ENCODE results near the gene OR2Z1. TPM values are rescaled to one million over a fixed set of nuclear protein-coding genes. Genes with fewer than 3 reads are reported as not detected.
"Not testable (repeated sequence)": the region's sequence is repeated elsewhere in the genome, so short reads cannot be mapped to it uniquely, and the experiment has no call there.

Gene OR2Z1
- polyA plus RNA-seq, 1 donor from 2014 or later = not detected

GRCh38 chr19:8703223-8703622 is 18.2 kb upstream of the OR2Z1 start:
- Histone ChIP-seq H3F3A (ENCODE audit: insufficient read depth, low read length, poor library complexity, severe bottlenecking) (no peaks in the 10 kb centered on the region), H4K20me1 (ENCODE audit: insufficient read depth) (no peaks in the 10 kb centered on the region), H3K9me3 (ENCODE audit: low read length) (no peaks in the 10 kb centered on the region), H3K4me3 (ENCODE audit: low read length) (no peak overlapping the region), H3K9me2 (ENCODE audit: insufficient read depth, low read length) (no peaks in the 10 kb centered on the region), H3K9ac (ENCODE audit: low read length) (no peak overlapping the region), H3K27ac (ENCODE audit: low read length) (no peak overlapping the region), H3K27me3 (ENCODE audit: insufficient read depth, low read depth, low read length) (no peaks in the 10 kb centered on the region), H3K4me2 (ENCODE audit: low read length) (no peak overlapping the region), H3K36me3 (ENCODE audit: insufficient read depth, low read length) (no peaks in the 10 kb centered on the region), H3K79me2 (replicated peaks; ENCODE audit: insufficient read depth, low read length) (no peaks in the 10 kb centered on the region), H2AFZ (ENCODE audit: low read depth, low read length) (no peak overlapping the region)
- TF ChIP-seq EP300 (conservative IDR thresholded peaks at IDR 0.05; ENCODE audit: poor library complexity, severe bottlenecking) (no peak), MXI1 (conservative IDR thresholded peaks at IDR 0.05; ENCODE audit: poor library complexity, severe bottlenecking) (no peak), SMC3 (conservative IDR thresholded peaks at IDR 0.05; ENCODE audit: poor library complexity) (no peak), POLR2AphosphoS5 (IDR thresholded peaks at IDR 0.05) (no peak), CTCF (IDR thresholded peaks at IDR 0.05; ENCODE audit: poor library complexity, severe bottlenecking) (no peak), EZH2 (IDR thresholded peaks at IDR 0.05; ENCODE audit: borderline replicate concordance, insufficient read depth, low read length, poor library complexity, severe bottlenecking) (no peak), TAF1 (IDR thresholded peaks at IDR 0.05; ENCODE audit: low read depth) (no peak), RAD21 (conservative IDR thresholded peaks at IDR 0.05) (no peak), REST (IDR thresholded peaks at IDR 0.05; ENCODE audit: borderline replicate concordance) (no peak)

DNA sequence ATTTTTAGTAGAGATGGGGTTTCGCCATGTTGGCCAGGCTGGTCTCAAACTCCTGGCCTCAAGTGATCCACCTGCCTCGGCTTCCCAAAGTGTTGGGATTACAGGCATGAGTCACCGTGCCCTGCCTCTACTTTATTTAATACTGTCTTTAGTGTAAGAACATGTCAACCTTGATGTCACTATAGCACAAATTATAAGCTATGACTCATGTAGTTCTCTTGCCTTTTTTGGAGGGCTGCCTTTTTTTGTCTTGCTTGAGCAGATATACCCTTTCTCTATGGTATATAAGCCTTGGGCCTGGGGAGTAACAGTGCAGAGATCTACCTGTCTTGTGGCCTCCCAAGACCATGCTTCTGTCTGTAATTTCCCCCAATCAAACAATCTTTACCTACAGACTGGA is 16.1 kb upstream of the OR2Z1 start:
- not testable (repeated sequence) for H2AFZ ChIP-seq (ENCODE audit: low read depth, low read length); H3F3A ChIP-seq (ENCODE audit: insufficient read depth, low read length, poor library complexity, severe bottlenecking); H3K9me2 ChIP-seq (ENCODE audit: insufficient read depth, low read length); H3K4me3 ChIP-seq (ENCODE audit: low read length); H3K27me3 ChIP-seq (ENCODE audit: insufficient read depth, low read depth, low read length); H3K9ac ChIP-seq (ENCODE audit: low read length); H3K79me2 ChIP-seq (replicated peaks; ENCODE audit: insufficient read depth, low read length); H3K4me2 ChIP-seq (ENCODE audit: low read length); H4K20me1 ChIP-seq (ENCODE audit: insufficient read depth); H3K9me3 ChIP-seq (ENCODE audit: low read length); H3K27ac ChIP-seq (ENCODE audit: low read length); H3K36me3 ChIP-seq (ENCODE audit: insufficient read depth, low read length)

DNA sequence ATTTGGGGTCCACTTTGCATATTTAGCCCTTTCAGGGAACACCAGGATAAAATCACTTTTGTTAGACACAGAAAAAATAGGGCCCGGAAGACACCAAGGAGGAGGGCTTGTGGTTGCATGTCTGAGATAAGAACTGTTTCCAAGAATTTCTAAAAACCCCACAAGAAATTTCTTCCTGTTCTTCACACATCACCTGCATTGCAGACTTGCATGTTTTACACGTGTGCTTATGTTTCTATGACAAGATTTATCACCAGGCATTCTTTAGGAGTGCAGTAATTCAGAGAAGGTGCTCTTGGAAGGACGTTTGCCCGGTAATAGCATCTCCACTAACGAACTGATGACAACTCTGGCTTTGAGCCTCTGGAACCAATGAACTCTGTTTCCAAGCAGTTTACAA is 15.7 kb upstream of the OR2Z1 start:
- TF ChIP-seq EZH2 (IDR thresholded peaks at IDR 0.05; ENCODE audit: borderline replicate concordance, insufficient read depth, low read length, poor library complexity, severe bottlenecking) (no peak), CTCF (IDR thresholded peaks at IDR 0.05; ENCODE audit: poor library complexity, severe bottlenecking) (no peak), MXI1 (conservative IDR thresholded peaks at IDR 0.05; ENCODE audit: poor library complexity, severe bottlenecking) (no peak), REST (IDR thresholded peaks at IDR 0.05; ENCODE audit: borderline replicate concordance) (no peak), TAF1 (IDR thresholded peaks at IDR 0.05; ENCODE audit: low read depth) (no peak), EP300 (conservative IDR thresholded peaks at IDR 0.05; ENCODE audit: poor library complexity, severe bottlenecking) (no peak), SMC3 (conservative IDR thresholded peaks at IDR 0.05; ENCODE audit: poor library complexity) (no peak), POLR2AphosphoS5 (IDR thresholded peaks at IDR 0.05) (no peak), RAD21 (conservative IDR thresholded peaks at IDR 0.05) (no peak)
- no peaks in the 10 kb centered on the region for H3K36me3 ChIP-seq (ENCODE audit: insufficient read depth, low read length)
- H3K27me3 ChIP-seq (ENCODE audit: insufficient read depth, low read depth, low read length) = no peaks in the 10 kb centered on the region
- no peaks in the 10 kb centered on the region for H3F3A ChIP-seq (ENCODE audit: insufficient read depth, low read length, poor library complexity, severe bottlenecking)
- H3K9me3 ChIP-seq (ENCODE audit: low read length) = peaks cover 4% of the 10 kb centered on the region
- H3K79me2 ChIP-seq (replicated peaks; ENCODE audit: insufficient read depth, low read length) = no peaks in the 10 kb centered on the region
- no peak overlapping the region for H3K9ac ChIP-seq (ENCODE audit: low read length)
- H3K4me2 ChIP-seq (ENCODE audit: low read length) = no peak overlapping the region
- no peaks in the 10 kb centered on the region for H4K20me1 ChIP-seq (ENCODE audit: insufficient read depth)
- H3K9me2 ChIP-seq (ENCODE audit: insufficient read depth, low read length) = no peaks in the 10 kb centered on the region
- H3K27ac ChIP-seq (ENCODE audit: low read length) = no peak overlapping the region
- no peak overlapping the region for H3K4me3 ChIP-seq (ENCODE audit: low read length)
- H2AFZ ChIP-seq (ENCODE audit: low read depth, low read length) = no peak overlapping the region
